Measurements from ENCODE around the gene PEX14.

PEX14 gene

DNA sequence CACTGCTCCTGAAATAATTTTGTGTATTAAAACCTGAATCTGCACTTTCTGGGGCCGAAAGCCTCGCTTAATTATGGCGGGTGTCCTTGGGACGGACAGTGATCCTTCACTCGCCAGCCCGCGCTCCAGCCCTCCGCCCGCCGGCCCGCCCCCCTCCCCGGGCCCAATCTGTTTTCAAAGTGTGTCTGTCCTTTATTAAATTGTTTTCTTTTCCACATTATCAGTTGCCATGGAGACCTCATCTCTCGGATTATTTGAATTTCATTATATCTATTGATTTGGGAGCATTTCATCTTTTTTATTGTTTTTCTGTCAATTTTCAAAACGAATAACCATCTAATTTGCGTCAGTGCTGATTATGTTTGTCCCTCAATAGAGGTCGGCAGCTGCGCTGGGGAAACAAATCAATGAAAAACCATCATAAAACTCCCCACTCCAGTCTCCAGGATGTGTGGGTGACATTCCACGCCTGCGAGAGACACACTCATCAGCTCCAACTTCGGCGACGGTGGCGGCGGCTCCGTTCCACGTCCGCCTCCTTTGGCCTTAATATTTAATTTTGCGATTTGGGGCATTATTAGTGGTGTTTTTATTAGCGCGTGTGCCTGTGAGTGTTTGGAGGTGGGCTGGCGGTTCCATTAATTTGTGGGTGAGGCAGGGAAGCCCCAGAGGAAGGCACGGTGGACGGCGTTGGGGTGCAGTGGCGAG is 197.7 kb downstream of the PEX14 start:
- peak; percentile 27 to 31 for DNase-seq

- DNase-seq = peak in 1 of 2 experiments; percentile 29
Observed at GRCh38 chr1:10673109-10673711, 198.5 kb downstream of the PEX14 start.

DNA sequence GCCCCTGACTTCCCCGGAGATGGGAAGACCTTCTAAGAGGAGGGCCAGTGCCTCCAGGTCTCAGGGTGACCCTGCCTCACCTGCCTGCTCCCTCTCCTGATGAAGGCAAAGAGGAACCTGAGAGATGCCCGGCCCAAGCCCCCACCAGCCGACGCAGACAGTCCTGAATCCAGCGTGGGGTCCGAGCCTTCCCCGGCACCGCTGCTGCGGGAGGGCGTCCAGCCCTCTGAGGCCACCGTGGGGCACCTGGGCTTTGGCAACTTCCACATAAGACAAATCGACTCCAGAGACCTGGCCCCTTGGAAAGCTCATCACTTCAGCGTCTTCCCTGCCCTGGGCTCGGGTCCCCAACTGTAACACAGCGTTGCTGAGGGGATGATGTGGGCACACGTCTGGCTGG is 199.5 kb downstream of the PEX14 start:
- no peak for DNase-seq

DNA sequence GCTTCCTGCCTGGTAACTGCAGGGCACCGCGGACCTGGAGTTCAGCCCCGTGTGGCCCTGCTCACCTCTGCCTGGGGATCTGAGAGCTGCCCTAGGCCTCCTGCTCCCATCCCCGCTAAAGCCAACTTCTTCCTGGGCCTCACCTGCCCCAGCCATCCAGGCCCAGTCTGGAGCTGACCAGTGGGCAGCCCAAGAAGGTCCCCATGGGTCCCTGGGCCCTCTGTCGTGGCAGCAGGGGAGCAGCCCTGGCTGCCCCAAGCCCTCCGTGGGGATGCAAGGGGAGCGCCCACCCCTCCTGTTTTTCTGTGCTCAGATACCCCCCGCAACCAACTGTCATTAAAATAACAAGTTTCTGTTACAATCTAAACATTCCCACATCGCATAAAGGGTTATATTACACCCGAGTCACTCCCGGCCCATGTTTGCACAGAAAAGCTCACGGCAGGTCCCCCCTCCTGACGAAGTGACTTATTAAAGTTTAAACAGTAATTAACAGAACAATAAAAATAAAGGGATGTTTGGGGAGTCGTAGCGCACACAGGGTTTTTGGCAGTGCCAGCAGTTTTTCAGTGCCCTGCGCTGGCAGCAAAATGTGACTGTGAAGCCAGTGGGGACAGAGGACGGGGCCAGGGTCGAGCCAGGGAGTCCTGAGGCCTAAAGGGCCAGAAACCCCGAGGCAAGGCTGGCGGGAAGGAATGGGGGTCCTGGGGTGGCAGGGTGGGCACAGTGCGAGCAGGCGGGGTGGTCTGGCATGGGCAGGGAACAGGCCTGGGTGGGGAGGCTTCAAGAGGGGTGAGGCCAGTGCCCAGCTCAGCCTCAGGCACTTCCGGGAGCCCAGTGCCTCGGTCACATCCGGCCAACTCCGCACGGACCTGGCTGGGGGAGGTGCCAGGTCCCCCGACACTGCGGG is 200.2 kb downstream of the PEX14 start:
- peak; percentile 40 to 69 for DNase-seq

GRCh38 chr1:10675813-10676212 is 201.1 kb downstream of the PEX14 start:
- peak in 1 of 2 experiments; percentile 33 for DNase-seq

GRCh38 chr1:10676963-10677362 is 202.2 kb downstream of the PEX14 start:
- DNase-seq = peak in 1 of 2 experiments; percentile 27

GRCh38 chr1:10677491-10678391 is 203.0 kb downstream of the PEX14 start:
- peak in 1 of 2 experiments; percentile 20 for DNase-seq

DNA sequence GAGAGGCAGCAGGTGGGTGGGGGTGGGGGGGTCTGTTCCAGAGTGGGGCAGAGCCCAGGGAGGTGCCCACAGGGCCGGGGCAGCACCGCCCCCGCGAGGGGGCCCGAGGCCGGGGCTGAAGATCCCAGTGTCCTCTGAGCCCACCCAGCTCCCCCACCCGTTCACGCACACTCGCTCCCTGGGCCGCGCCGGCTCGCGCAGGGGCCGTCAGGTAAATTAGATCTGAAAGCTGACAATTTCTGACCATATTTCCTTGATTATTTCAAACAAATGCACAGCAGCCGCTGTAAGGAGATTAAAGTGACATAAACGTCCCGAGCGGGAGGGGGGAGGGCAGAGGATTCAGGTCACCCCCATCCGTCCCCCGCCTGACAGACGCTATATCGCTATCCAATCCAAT is 203.7 kb downstream of the PEX14 start:
- no peak for DNase-seq

DNA sequence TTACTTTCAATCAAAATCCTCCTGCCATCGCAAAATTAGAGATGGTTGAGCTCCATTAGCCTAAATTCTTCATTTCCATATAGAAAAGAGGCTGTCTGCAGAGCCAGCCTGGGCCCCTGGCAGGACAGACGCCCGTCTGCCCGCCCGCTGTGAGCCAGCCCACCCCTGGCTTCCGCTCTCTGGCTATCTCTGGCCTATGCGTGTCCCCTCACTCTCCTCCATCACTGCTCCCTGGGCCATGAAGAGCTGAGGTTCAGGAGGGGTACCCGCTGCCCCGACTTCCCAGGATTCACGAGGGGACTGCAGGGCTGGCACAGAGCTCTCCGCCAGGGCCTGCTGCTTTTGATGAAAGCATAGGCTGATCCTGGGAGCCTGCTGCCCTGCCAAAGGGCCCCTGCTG is 204.1 kb downstream of the PEX14 start:
- DNase-seq = no peak

DNA sequence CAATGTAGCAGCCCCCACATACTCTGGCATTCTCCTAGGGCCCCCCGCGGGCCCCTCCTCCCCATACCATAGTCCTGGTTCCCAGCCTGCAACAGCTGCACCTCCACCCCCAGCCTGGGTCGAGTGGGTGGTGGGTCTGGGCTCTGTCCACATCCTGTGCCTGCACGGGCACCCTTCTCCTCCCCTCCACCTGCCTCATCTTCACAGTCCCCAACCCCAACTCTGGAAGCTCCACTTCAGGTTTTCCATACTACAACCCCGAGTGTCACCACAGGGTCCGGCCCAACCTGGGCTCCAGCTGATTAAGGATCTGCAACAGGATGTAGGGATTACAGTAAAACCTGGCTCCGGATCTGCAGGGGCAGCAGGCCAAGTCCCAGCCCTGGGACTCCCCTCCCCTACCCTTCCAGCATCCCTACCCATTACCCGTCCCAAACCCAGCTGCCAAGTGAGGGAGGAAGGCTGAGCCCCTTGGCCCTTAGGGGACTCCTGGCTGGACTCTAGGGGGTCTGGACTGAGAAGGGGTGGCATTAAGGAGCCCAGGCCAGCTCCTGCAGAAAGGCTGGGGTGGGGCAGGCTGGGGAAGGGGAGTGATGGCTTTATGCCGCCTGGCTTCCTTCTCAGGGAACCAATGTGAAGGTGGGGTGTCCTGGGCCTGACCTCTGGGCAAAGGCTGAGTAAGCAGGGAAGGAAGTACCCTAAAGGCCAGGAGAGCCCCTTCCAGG is 204.9 kb downstream of the PEX14 start:
- DNase-seq = peak; percentile 92 to 96

Measured in SHP77 (cell line).